Right lobe of liver (tissue), 6 donors: ENCODE data around the gene SHCBP1. TPM values are rescaled to one million over a fixed set of nuclear protein-coding genes. Genes with fewer than 3 reads are reported as not detected.

Source experiments
- ATAC-seq, 4 donors: fragments of 200-7000 bp; cut with Tn5 transposase; one replicate each; pipeline ENCODE4 v1.9.1; 2020; ENCODE audit warnings: mild to moderate bottlenecking in 4 of 4, moderate library complexity in 4 of 4
- DNase-seq, 3 donors: peaks; one replicate each; pipeline ENCODE4 v3.0.0-alpha.2; 2020
- H3K27ac ChIP-seq, 3 donors: fragments of 200-600 bp; one replicate each; pipeline ENCODE4 v1.8.0; 2022
- H3K27me3 ChIP-seq, 2 donors: fragments of 200-600 bp; one replicate each; pipeline ENCODE4 v1.8.0; 2022
- H3K36me3 ChIP-seq, 4 donors: fragments of 200-600 bp; sonication (generic) in 1 of 4; one replicate each; pipeline versions ENCODE4 v1.5.1 to v1.8.0; 2017 to 2022; ENCODE audit warnings: control low read depth in 1 of 4
- H3K4me1 ChIP-seq, 4 donors: fragments of 200-600 bp; sonication (generic) in 1 of 4; one replicate each; pipeline versions ENCODE4 v1.5.1 to v1.8.0; 2017 to 2022; ENCODE audit warnings: control low read depth in 1 of 4
- H3K4me3 ChIP-seq, 3 donors: fragments of 200-600 bp; one replicate each; pipeline ENCODE4 v1.8.0; 2022
- H3K9me3 ChIP-seq, 4 donors: fragments of 200-600 bp; sonication (generic) in 1 of 4; one replicate each; pipeline versions ENCODE4 v1.5.1 to v1.8.0; 2017 to 2022; ENCODE audit warnings: control low read depth in 1 of 4
- CTCF ChIP-seq, 4 donors: fragments of 200-600 bp in 3 of 4; fragments of 450-650 bp in 1 of 4; IDR thresholded peaks; one replicate each; pipeline versions ENCODE4 v1.5.1 to v1.8.0; 2016 to 2022; ENCODE audit warnings: antibody characterized with exemption in 4 of 4, mild to moderate bottlenecking in 2 of 4
- POLR2A ChIP-seq: fragments of 450-650 bp; IDR thresholded peaks from one replicate; pipeline ENCODE4 v1.6.1; 2017; ENCODE audit warnings: antibody characterized with exemption, mild to moderate bottlenecking
- WGBS: methylation state at CpG from one replicate; pipeline ENCODE4 v1.1.6; 2018; ENCODE audit warnings: low coverage, low lambda C conversion rate; ENCODE audit not compliant: insufficient coverage; ENCODE audit errors: missing lambda C conversion rate; 5-methylcytosine and 5-hydroxymethylcytosine counted together
- intact Hi-C, 2 donors: fragments of 100-400 bp; cut with DNase I; formaldehyde crosslinking; loops; one replicate each; pipeline versions ENCODE4 v1.11.2 to v1.14.1; 2022
- total RNA-seq, 6 experiments: library from RNA; depleted of rRNA in 2 of 6; stranded (reverse); fragments of >200 nt in 2 of 6; fragmentation: NEBNext Ultra II Directional in 3 of 6; extraction: Animal tissue kit (Norgen Biotek cat#: 25700) in 3 of 6; gene quantifications; one replicate each; pipeline versions ENCODE4 v1.1.0 to v1.2.4, GENCODE V29; 2016 to 2023
- donor health status: DM: no; HTN: yes; CAD: no.
- donor health status: DM: no; HTN: no; CAD: no.
- donor health status: DM: no; HTN: no; CAD: no.
- donor health status: DM: no; HTN: yes; CAD: no.
- donor health status: DM: no; HTN: yes; CAD: no.

The SHCBP1 gene
- total RNA-seq, 6 experiments from 2014 or later: 0.18 to 0.93 (median 0.66) TPM; not detected in 1

DNA sequence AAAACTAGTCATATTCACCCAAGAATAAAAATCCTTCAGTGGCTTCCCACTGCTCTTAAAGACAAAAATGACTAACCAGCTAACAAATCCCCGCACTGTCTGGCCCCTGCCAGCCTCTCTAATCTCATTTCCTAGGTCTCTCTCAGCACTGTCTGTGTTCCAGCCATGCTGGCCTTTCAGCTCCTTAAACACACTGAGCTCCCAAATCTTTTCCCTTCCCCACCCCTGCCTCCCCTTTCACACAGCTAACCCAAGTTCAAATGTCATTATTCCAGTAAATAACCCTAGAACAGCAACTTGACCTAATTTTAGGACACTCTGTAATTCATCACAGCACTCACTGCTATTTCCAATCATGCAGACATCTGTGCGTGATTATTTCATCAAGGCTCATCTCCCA is 7.8 kb downstream of the SHCBP1 start:
- Histone ChIP-seq H3K27me3 (no peaks in the 10 kb centered on the region), H3K9me3 (no peaks in the 10 kb centered on the region), H3K4me1 (no peaks in the 10 kb centered on the region), H3K27ac (no peak overlapping the region), H3K4me3 (no peak overlapping the region), H3K36me3 (no peaks in the 10 kb centered on the region)
- DNase-seq (no peak), ATAC-seq (no peak)
- TF ChIP-seq CTCF (IDR thresholded peaks at IDR 0.05): no peak
- TF ChIP-seq POLR2A: no peak
- intact Hi-C loops: no loop called here
- 67% methylated on average over 2 of the region's 2 CpGs for WGBS

DNA sequence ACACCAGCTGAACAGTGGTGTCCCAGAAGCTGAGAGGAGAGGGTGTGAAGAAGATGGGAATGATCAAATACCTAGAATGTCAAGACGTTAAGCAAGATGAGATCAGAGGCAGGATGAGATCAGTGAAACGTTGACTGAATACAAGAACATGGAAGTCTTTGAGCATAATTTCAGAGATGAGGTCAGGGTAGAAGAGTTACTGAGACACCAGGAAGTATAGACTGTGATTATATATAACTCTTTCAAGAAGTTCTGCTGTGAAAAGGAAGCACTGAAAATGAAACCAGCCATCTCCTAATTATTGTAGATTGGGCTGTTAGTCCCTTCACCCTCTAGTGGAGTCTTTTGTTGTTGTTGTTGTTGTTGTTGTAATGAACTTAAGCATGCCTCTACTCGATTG is 9.1 kb downstream of the SHCBP1 start:
- TF ChIP-seq POLR2A (no peak), CTCF (IDR thresholded peaks at IDR 0.05) (no peak)
- Histone ChIP-seq H3K27me3 (no peaks in the 10 kb centered on the region), H3K4me1 (no peaks in the 10 kb centered on the region), H3K27ac (no peak overlapping the region), H3K36me3 (no peaks in the 10 kb centered on the region), H3K4me3 (no peak overlapping the region), H3K9me3 (no peaks in the 10 kb centered on the region)
- WGBS: 44% methylated on average over 3 of the region's 3 CpGs
- no peak for DNase-seq
- intact Hi-C loops: no loop called here
- peak in 2 of 4 donors; percentile 13 to 16 for ATAC-seq

GRCh38 chr16:46607529-46607928 is 13.7 kb downstream of the SHCBP1 start:
- Histone ChIP-seq H3K27me3 (no peaks in the 10 kb centered on the region), H3K4me1 (no peaks in the 10 kb centered on the region), H3K9me3 (no peaks in the 10 kb centered on the region), H3K4me3 (no peak overlapping the region), H3K27ac (no peak overlapping the region), H3K36me3 (no peaks in the 10 kb centered on the region)
- DNase-seq: no peak
- ATAC-seq: peak; percentile 50 to 67 (median 56)
- TF ChIP-seq CTCF (IDR thresholded peaks at IDR 0.05) (peak; percentile 45 to 59 (median 52)), POLR2A (no peak)
- intact Hi-C loops: no loop called here
- WGBS: 27% methylated on average over 1 of the region's 1 CpG

DNA sequence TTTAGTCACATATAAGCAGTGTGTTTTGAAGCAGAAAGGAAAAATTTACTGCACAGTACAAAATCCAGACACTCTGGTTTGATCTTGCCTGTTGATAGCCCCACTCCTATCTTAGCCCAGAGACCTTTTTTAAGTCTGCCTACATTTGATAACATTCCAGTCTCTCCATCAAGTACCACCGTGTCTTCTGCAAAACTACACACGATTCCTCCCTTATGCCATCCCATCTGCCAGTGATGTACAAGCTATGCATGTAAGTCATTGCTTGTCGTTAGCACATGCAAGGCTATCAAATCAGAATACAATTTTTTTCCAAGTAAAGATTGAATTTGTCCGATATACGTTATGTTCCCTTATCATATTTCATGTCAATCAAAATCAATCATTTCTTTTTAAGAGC is 14.9 kb downstream of the SHCBP1 start:
- no peaks in the 10 kb centered on the region for H3K9me3 ChIP-seq
- H3K4me1 ChIP-seq: no peaks in the 10 kb centered on the region
- 79% methylated on average over 5 of the region's 5 CpGs for WGBS
- intact Hi-C loops: no loop called here
- TF ChIP-seq POLR2A (no peak), CTCF (IDR thresholded peaks at IDR 0.05) (no peak)
- no peaks in the 10 kb centered on the region for H3K27me3 ChIP-seq
- ATAC-seq (no peak), DNase-seq (no peak)
- H3K27ac ChIP-seq: no peak overlapping the region
- H3K4me3 ChIP-seq: no peak overlapping the region
- H3K36me3 ChIP-seq: no peaks in the 10 kb centered on the region

DNA sequence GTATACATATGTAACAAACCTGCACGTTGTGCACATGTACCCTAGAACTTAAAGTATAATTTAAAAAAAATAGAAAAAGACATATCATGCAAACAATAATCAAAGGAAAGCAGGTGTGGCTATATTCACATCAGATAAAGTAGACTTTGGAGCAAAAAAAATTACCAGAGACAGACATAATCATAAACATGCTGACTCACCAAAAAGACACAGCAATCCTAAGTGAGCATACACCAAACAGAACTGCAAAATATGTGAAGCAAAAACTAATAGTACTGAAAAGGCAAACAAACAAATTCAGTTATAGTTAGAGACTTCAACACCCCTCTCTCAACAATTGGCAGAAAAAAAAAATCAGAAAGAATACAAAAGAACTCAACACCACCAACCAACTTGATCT is 29.9 kb downstream of the SHCBP1 start:
- no peak for TF ChIP-seq CTCF (IDR thresholded peaks at IDR 0.05)
- no peak for TF ChIP-seq POLR2A
- intact Hi-C loops: no loop called here
- DNase-seq (no peak), ATAC-seq (no peak)
- Histone ChIP-seq H3K4me3 (no peak overlapping the region), H3K27ac (no peak overlapping the region), H3K9me3 (no peaks in the 10 kb centered on the region), H3K36me3 (no peaks in the 10 kb centered on the region), H3K4me1 (no peaks in the 10 kb centered on the region), H3K27me3 (no peaks in the 10 kb centered on the region)
- WGBS: 83% methylated on average over 1 of the region's 1 CpG
